ENCODE measurements around the gene PGM5.

- TF ChIP-seq, protein P1, sequence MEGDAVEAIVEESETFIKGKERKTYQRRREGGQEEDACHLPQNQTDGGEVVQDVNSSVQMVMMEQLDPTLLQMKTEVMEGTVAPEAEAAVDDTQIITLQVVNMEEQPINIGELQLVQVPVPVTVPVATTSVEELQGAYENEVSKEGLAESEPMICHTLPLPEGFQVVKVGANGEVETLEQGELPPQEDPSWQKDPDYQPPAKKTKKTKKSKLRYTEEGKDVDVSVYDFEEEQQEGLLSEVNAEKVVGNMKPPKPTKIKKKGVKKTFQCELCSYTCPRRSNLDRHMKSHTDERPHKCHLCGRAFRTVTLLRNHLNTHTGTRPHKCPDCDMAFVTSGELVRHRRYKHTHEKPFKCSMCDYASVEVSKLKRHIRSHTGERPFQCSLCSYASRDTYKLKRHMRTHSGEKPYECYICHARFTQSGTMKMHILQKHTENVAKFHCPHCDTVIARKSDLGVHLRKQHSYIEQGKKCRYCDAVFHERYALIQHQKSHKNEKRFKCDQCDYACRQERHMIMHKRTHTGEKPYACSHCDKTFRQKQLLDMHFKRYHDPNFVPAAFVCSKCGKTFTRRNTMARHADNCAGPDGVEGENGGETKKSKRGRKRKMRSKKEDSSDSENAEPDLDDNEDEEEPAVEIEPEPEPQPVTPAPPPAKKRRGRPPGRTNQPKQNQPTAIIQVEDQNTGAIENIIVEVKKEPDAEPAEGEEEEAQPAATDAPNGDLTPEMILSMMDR (conservative IDR thresholded peaks at IDR 0.05; ENCODE audit: low read length), result no peak
- TF ChIP-seq EZH2phosphoT487 (IDR thresholded peaks at IDR 0.05; ENCODE audit: borderline replicate concordance, low read depth, low read length), result no peak
Measured at GRCh38 chr9:68462105-68462775, 105.8 kb downstream of the PGM5 start.
